GM04503 (cell line): ENCODE data around the gene ARHGAP20.

Experiments used
- DNase-seq: peaks from one replicate; pipeline ENCODE4 v3.0.0-alpha.2; 2012; ENCODE audit warnings: low read depth

Gene ARHGAP20

DNA sequence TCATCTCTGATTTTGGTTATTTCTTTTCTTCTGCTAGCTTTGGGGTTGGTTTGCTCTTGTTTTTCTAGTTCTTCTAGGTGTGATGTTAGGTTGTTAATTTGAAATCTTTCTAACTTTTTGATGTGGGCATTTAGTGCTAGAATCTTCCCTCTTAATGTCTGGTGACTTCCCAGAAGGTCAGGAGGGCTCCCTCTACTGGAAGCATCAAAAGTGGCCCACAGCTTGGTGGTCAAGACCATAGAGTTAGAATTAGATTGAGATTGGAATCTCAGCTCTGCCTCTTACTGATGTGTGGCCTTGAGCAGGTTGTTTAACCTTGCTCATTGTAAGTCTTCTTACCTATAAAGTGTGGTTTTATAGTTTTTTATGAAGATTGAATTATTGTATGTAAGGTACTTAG, 183.2 kb downstream of the ARHGAP20 start:
- DNase-seq, result no peak

DNA sequence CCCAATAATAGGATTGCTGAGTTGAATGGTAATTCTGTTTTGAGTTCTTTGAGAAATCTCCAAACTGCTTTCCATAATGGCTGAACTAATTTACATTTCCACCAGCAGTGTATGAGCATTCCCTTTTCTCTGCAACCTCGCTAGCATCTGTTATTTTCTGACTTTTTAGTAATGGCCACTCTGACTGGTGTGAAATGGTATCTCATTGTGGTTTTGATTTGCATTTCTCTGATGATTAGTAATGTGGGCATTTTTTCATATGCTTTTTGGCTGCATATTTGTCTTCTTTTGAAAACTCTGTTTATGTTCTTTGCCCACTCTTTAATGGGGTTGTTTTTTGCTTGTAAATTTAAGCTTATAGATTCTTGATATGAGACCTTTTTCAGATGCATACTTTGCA, 185.1 kb downstream of the ARHGAP20 start:
- no peak for DNase-seq
